Measurements from ENCODE around the gene CYP2J2. TPM values are rescaled to one million over a fixed set of nuclear protein-coding genes. Genes with fewer than 3 reads are reported as not detected.

Gene CYP2J2
- total RNA-seq, 2 donors from 2014 or later, result 0.63 to 0.67 TPM

Other genes starting within 250 kb of the CYP2J2 start
- gene HOOK1, start 111.8 kb downstream of the CYP2J2 start, total RNA-seq, result 10 to 100 TPM; 13.8 to 18.0 TPM
- not detected for gene C1orf87, start 147.0 kb upstream of the CYP2J2 start, total RNA-seq

Measured in T-helper 17 cell (primary cell).